K562 (cell line): ENCODE results near the gene CALM3.

Experiments used
- CBX2 ChIP-seq: fragments of 200-600 bp; sonication (generic); IDR thresholded peaks from one replicate; pipeline ENCODE4 v1.6.1; 2012; ENCODE audit warnings: mild to moderate bottlenecking, low read length, inconsistent platforms; ENCODE audit not compliant: insufficient read depth, poor library complexity, severe bottlenecking
- CBX5 ChIP-seq: IDR thresholded peaks from 2 replicates; pipeline ENCODE4 v1.6.1; 2014; ENCODE audit warnings: low read depth, borderline replicate concordance
- CEBPB ChIP-seq: fragments of 450-650 bp; IDR thresholded peaks from 2 replicates; pipeline ENCODE4 v1.6.1; 2016; ENCODE audit warnings: missing genetic modification characterization, missing compliant biosample characterization
- CTCF ChIP-seq, 3 experiments: IDR thresholded peaks in 2 of 3; conservative IDR thresholded peaks in 1 of 3; 2 replicates each; pipeline ENCODE4 v1.5.1; 2011 to 2012; ENCODE audit warnings: low read length in 3 of 3, mild to moderate bottlenecking in 3 of 3, control low read depth in 2 of 3, improper control_type of control experiment in 1 of 3, inconsistent platforms in 1 of 3, low read depth in 1 of 3, mixed read lengths in 1 of 3, moderate library complexity in 1 of 3; ENCODE audit not compliant: insufficient read depth in 2 of 3
- CXXC5 ChIP-seq: fragments of 250-450 bp; sonication (Bioruptor Pico); IDR thresholded peaks from 2 replicates; pipeline ENCODE4 v1.8.0; 2022; ENCODE audit warnings: inconsistent platforms, mild to moderate bottlenecking, moderate library complexity
- IRF9 ChIP-seq: fragments of 450-650 bp; IDR thresholded peaks from 2 replicates; pipeline ENCODE4 v1.6.1; 2016; ENCODE audit warnings: missing biosample characterization, missing genetic modification characterization
- MAFG ChIP-seq: fragments of 450-650 bp; conservative IDR thresholded peaks from 2 replicates; pipeline ENCODE4 v1.6.1; 2016; ENCODE audit warnings: missing genetic modification characterization, missing compliant biosample characterization
- POLR3A ChIP-seq: IDR thresholded peaks from 2 replicates; pipeline ENCODE4 v1.6.1; 2011; ENCODE audit warnings: borderline replicate concordance, mild to moderate bottlenecking, moderate library complexity; ENCODE audit not compliant: insufficient read length, insufficient read depth; ENCODE audit errors: extremely low read depth
- TCF7L2 ChIP-seq: fragments of 150-350 bp; IDR thresholded peaks from 2 replicates; pipeline ENCODE4 v1.6.1; 2016; ENCODE audit warnings: low read depth, mild to moderate bottlenecking, low read length, moderate library complexity
- ZNF232 ChIP-seq: sonication (generic); formaldehyde crosslinking; IDR thresholded peaks from 2 replicates; pipeline ENCODE4 v1.8.0; 2022; ENCODE audit warnings: mild to moderate bottlenecking, missing genetic modification reagents
- ZNF76 ChIP-seq: fragments of 250-450 bp; sonication (Bioruptor Pico); IDR thresholded peaks from 2 replicates; pipeline ENCODE4 v1.4.0; 2020; ENCODE audit warnings: mild to moderate bottlenecking, moderate library complexity, borderline replicate concordance

- no peak for TF ChIP-seq TCF7L2
- TF ChIP-seq CBX5 = no peak
- TF ChIP-seq IRF9 (tag) = no peak
- TF ChIP-seq CTCF (IDR thresholded peaks at IDR 0.05 in 2 of 3, conservative IDR thresholded peaks at IDR 0.05 in 1 of 3; ENCODE audit: insufficient read depth in 2 of 3, low read depth in 1 of 3, low read length in 3 of 3) = no peak
- TF ChIP-seq ZNF76 (CRISPR knock-in tag) = no peak
- TF ChIP-seq CBX2 = no peak
- TF ChIP-seq POLR3A = no peak
- no peak for TF ChIP-seq MAFG (tag)
- no peak for TF ChIP-seq ZNF232 (CRISPR knock-in tag)
- TF ChIP-seq CXXC5 (CRISPR knock-in tag) = no peak
- TF ChIP-seq CEBPB (tag) = no peak
Measured at GRCh38 chr19:46578450-46578849, 22.7 kb upstream of the CALM3 start.
